GM12878 (cell line): ENCODE measurements around the gene ATP5F1D. TPM values are rescaled to one million over a fixed set of nuclear protein-coding genes. Genes with fewer than 3 reads are reported as not detected.

ENCODE experiments used
- ATAC-seq: fragments of 200-7000 bp; cut with Tn5 transposase; 3 replicates; pipeline ENCODE4 v1.9.1; 2020; ENCODE audit warnings: mild to moderate bottlenecking, moderate library complexity
- BruUV-seq: library from RNA; stranded (reverse); fragments of 400-500 nt; replicated peaks from 2 replicates; lab custom pipeline; 2021; lab: Mats Ljungman, UMichigan
- CTCF ChIA-PET: fragments of 300-600 bp; sonication (Branson Sonifier 250); formaldehyde crosslinking; extraction: SDS; loops from one replicate; lab custom pipeline; 2021; ENCODE audit warnings: inconsistent platforms; lab: Yijun Ruan, JAX
- POLR2A ChIA-PET: fragments of 350-600 bp; formaldehyde crosslinking; extraction: SDS; loops from one replicate; lab custom pipeline; 2021; ENCODE audit warnings: inconsistent platforms; lab: Charles Lee
- RAD21 ChIA-PET: fragments of 300-600 bp; sonication (Branson Sonifier 250); formaldehyde crosslinking; loops from one replicate; lab custom pipeline; 2023; ENCODE audit warnings: antibody characterized with exemption; ENCODE audit not compliant: unreplicated experiment; lab: Charles Lee
- SMC1A ChIA-PET: fragments of 300-600 bp; sonication (Branson Sonifier 250); formaldehyde crosslinking; loops from one replicate; lab custom pipeline; 2023; ENCODE audit not compliant: unreplicated experiment, uncharacterized antibody; lab: Charles Lee
- DNase-seq: peaks from one replicate; pipeline ENCODE4 v3.0.0-alpha.2; 2011; ENCODE audit warnings: low read depth, low spot score
- FAIRE-seq: peaks from 3 replicates; lab custom pipeline; 2011; peaks lifted over from hg19 to GRCh38; lab: Jason Lieb, UNC
- H2AFZ ChIP-seq: 2 replicates; pipeline ENCODE4 v1.6.0; 2011; ENCODE audit warnings: low read depth, low read length, control low read depth; ENCODE audit not compliant: control insufficient read depth
- H3K27ac ChIP-seq: 2 replicates; pipeline ENCODE4 v1.5.1; 2011; ENCODE audit warnings: control low read depth; ENCODE audit not compliant: control insufficient read depth, insufficient read depth
- H3K27me3 ChIP-seq, 2 experiments: replicated peaks in 1 of 2; 2 replicates each; pipeline versions ENCODE4 v1.6.0 to v1.6.1; 2011; ENCODE audit warnings: low read length in 1 of 2; ENCODE audit not compliant: control insufficient read depth in 2 of 2, insufficient read depth in 2 of 2
- H3K36me3 ChIP-seq, 2 experiments: 2 replicates each; pipeline ENCODE4 v1.5.1; 2011; ENCODE audit warnings: low read length in 1 of 2; ENCODE audit not compliant: control insufficient read depth in 2 of 2, insufficient read depth in 2 of 2
- H3K4me1 ChIP-seq: 2 replicates; pipeline ENCODE4 v1.6.1; 2011; ENCODE audit warnings: mild to moderate bottlenecking, low read length, moderate library complexity, mixed read lengths; ENCODE audit not compliant: control insufficient read depth, insufficient read depth
- H3K4me2 ChIP-seq: 2 replicates; pipeline ENCODE4 v1.6.0; 2011; ENCODE audit warnings: control low read depth; ENCODE audit not compliant: control insufficient read depth, insufficient read depth
- H3K4me3 ChIP-seq: fragments of 200-600 bp; sonication (generic); 2 replicates; pipeline ENCODE4 v1.5.1; 2016
- H3K79me2 ChIP-seq: 2 replicates; pipeline ENCODE4 v1.6.0; 2011; ENCODE audit warnings: low read length; ENCODE audit not compliant: control insufficient read depth, insufficient read depth
- H3K9ac ChIP-seq: 2 replicates; pipeline ENCODE4 v1.8.0; 2011; ENCODE audit warnings: low read length, control low read depth, mixed read lengths; ENCODE audit not compliant: control insufficient read depth, insufficient read depth
- H3K9me3 ChIP-seq: replicated peaks from 3 replicates; pipeline ENCODE4 v1.5.1; 2011; ENCODE audit warnings: mild to moderate bottlenecking, low read length; ENCODE audit not compliant: control insufficient read depth, insufficient read depth
- H4K20me1 ChIP-seq: 2 replicates; pipeline ENCODE4 v1.6.0; 2011; ENCODE audit not compliant: control insufficient read depth, insufficient read depth
- ATF7 ChIP-seq: fragments of 450-650 bp; IDR thresholded peaks from 2 replicates; pipeline ENCODE4 v1.6.1; 2016; ENCODE audit warnings: low read depth, mild to moderate bottlenecking
- CBFB ChIP-seq: IDR thresholded peaks from 2 replicates; pipeline ENCODE4 v1.6.1; 2016; ENCODE audit warnings: antibody characterized with exemption, low read depth
- E4F1 ChIP-seq: fragments of 450-650 bp; IDR thresholded peaks from 2 replicates; pipeline ENCODE4 v1.6.1; 2018; ENCODE audit warnings: borderline replicate concordance, mild to moderate bottlenecking; ENCODE audit not compliant: partially characterized antibody
- HDGF ChIP-seq: fragments of 450-650 bp; IDR thresholded peaks from 2 replicates; pipeline ENCODE4 v1.6.1; 2016; ENCODE audit warnings: antibody characterized with exemption
- KLF5 ChIP-seq: fragments of 450-650 bp; IDR thresholded peaks from 2 replicates; pipeline ENCODE4 v1.6.1; 2014; ENCODE audit warnings: mild to moderate bottlenecking; ENCODE audit not compliant: partially characterized antibody
- LARP7 ChIP-seq: fragments of 450-650 bp; IDR thresholded peaks from 2 replicates; pipeline ENCODE4 v1.6.1; 2017; ENCODE audit warnings: mild to moderate bottlenecking
- MXI1 ChIP-seq: fragments of 150-350 bp; IDR thresholded peaks from 2 replicates; pipeline ENCODE4 v1.6.1; 2011; ENCODE audit warnings: low read depth, mild to moderate bottlenecking, inconsistent platforms, low read length, improper control_type of control experiment
- NBN ChIP-seq: fragments of 450-650 bp; IDR thresholded peaks from 2 replicates; pipeline ENCODE4 v1.6.1; 2016
- NFXL1 ChIP-seq: fragments of 450-650 bp; IDR thresholded peaks from 2 replicates; pipeline ENCODE4 v1.6.1; 2017; ENCODE audit warnings: antibody characterized with exemption, mild to moderate bottlenecking, borderline replicate concordance
- NFYB ChIP-seq: IDR thresholded peaks from 2 replicates; pipeline ENCODE4 v1.6.1; 2011; ENCODE audit warnings: low read depth, mild to moderate bottlenecking, low read length, improper control_type of control experiment, moderate library complexity; ENCODE audit not compliant: insufficient read depth
- NRF1 ChIP-seq: conservative IDR thresholded peaks from 2 replicates; pipeline ENCODE4 v1.6.1; 2011; ENCODE audit warnings: mild to moderate bottlenecking, low read depth, low read length, improper control_type of control experiment
- PML ChIP-seq: IDR thresholded peaks from 2 replicates; pipeline ENCODE4 v1.6.1; 2012; ENCODE audit warnings: low read length, inconsistent platforms
- POLR2A ChIP-seq: IDR thresholded peaks from 2 replicates; pipeline ENCODE4 v1.6.1; 2011; ENCODE audit warnings: low read depth, mild to moderate bottlenecking, low read length
- RB1 ChIP-seq: fragments of 450-650 bp; formaldehyde crosslinking; IDR thresholded peaks from 2 replicates; pipeline ENCODE4 v1.6.1; 2017; ENCODE audit warnings: mild to moderate bottlenecking, borderline replicate concordance
- SIN3A ChIP-seq: IDR thresholded peaks from 2 replicates; pipeline ENCODE4 v1.6.1; 2012; ENCODE audit warnings: low read depth, low read length, improper control_type of control experiment
- SMARCA5 ChIP-seq: fragments of 450-650 bp; IDR thresholded peaks from 2 replicates; pipeline ENCODE4 v1.6.1; 2017; ENCODE audit warnings: mild to moderate bottlenecking
- STAT1 ChIP-seq: fragments of 450-650 bp; conservative IDR thresholded peaks from 2 replicates; pipeline ENCODE4 v1.6.1; 2014; ENCODE audit warnings: antibody characterized with exemption, mild to moderate bottlenecking
- TCF12 ChIP-seq: IDR thresholded peaks from 2 replicates; pipeline ENCODE4 v1.6.1; 2011; ENCODE audit warnings: low read depth, mild to moderate bottlenecking, low read length
- ZBED1 ChIP-seq: IDR thresholded peaks from 2 replicates; pipeline ENCODE4 v1.6.1; 2016; ENCODE audit warnings: borderline replicate concordance
- ZNF217 ChIP-seq: fragments of 450-650 bp; IDR thresholded peaks from 2 replicates; pipeline ENCODE4 v1.6.1; 2017; ENCODE audit warnings: antibody characterized with exemption, mild to moderate bottlenecking
- WGBS: methylation state at CpG from one replicate; pipeline ENCODE4 v1.1.6; 2016; ENCODE audit warnings: low lambda C conversion rate; ENCODE audit not compliant: insufficient replicate concordance, insufficient coverage; ENCODE audit errors: missing lambda C conversion rate; 5-methylcytosine and 5-hydroxymethylcytosine counted together
- in situ Hi-C: fragments of 300-500 bp; cut with MboI; formaldehyde crosslinking; loops from 9 replicates; pipeline ENCODE4 v1.14.3; 2018; ENCODE audit warnings: mixed read lengths
- intact Hi-C: fragments of 100-400 bp; cut with micrococcal nuclease; formaldehyde crosslinking; loops from one replicate; pipeline ENCODE4 v1.14.2; 2022; ENCODE audit not compliant: unreplicated experiment
- polyA plus RNA-seq, 11 experiments: library from polyadenylated mRNA; depleted of rRNA in 4 of 11; unstranded in 6 of 11; stranded (reverse) in 5 of 11; fragments of >200 nt; fragmentation: Nextera tagmentation in 4 of 11; fragmentation: Illumina TruSeq in 1 of 11; extraction: Ambion mirVana in 4 of 11; extraction: Trizol in 1 of 11; gene quantifications; 1 replicate in 1 of 11; 2 replicates in 10 of 11; pipeline versions ENCODE4 v1.2.1 to v1.2.3, GENCODE V29; 2011 to 2016; ENCODE audit warnings: inconsistent platforms in 2 of 11, missing spikeins in 2 of 11, low read depth in 1 of 11
- total RNA-seq, 4 experiments: library from RNA; depleted of rRNA in 3 of 4; stranded (reverse); fragments of >200 nt in 3 of 4; fragmentation: Illumina TruSeq in 1 of 4; extraction: Trizol in 1 of 4; gene quantifications; 2 replicates each; pipeline versions ENCODE4 v1.2.1 to v1.2.3, GENCODE V29; 2013 to 2021

Gene ATP5F1D
- total and polyA plus RNA-seq, 10 of the 15 experiments (the other 5 are each of a cell fraction or from before 2014, with no cell fraction given) = 7.2 to 357 (median 49.5) TPM

GRCh38 chr19:1275260-1275975 lies 33.9 kb downstream of the ATP5F1D start, which contains the start of gene FAM174C (continued):
- peak; percentile 16 for TF ChIP-seq E4F1
- peak; percentile 49; the same call in 1 of the 2 replicates for TF ChIP-seq ZBED1
- peak; percentile 85 for TF ChIP-seq RB1

DNA sequence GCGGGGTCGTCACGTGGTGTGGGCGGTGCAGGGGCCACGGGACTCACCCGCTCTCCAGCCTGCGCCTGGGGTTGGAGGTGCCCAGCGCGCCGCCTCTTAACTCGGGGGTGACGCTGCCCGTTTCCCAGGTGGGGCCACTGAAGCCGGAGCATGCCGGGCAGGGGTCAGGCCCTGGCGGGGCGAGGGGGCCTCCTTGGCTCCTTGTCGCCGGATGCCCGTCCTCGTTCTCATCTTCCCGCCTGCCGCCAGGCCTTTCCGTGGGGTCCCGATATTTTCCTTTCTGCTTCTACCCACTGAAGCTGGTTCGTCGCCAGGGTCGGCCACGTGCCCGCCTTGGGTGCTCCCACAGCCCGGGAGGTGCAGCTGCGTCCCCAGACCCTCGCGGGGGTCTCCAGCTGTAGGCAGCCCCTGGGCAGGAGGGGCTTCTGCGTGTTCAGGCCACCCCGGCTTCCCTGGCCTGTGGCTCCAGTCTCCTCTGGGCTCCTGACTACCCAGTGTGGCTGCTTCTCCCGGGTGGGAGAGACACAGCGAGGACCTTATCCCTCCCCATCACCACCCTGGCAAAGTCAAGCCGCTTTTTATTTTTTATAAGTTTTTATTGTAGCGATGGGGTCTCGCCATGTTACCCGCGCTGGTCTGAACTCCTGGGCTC lies 34.6 kb downstream of the ATP5F1D start:
- Histone ChIP-seq H3K27me3 (no peaks in the 10 kb centered on the region), H3K4me1 (peaks cover 19% of the 10 kb centered on the region), H3K4me2 (peak overlapping the region; percentile 68), H3K36me3 (peaks cover 35 to 52% of the 10 kb centered on the region in 2 experiments), H3K9me3 (no peaks in the 10 kb centered on the region), H4K20me1 (no peaks in the 10 kb centered on the region; the same call in 1 of the 2 replicates), H3K9ac (peak overlapping the region; percentile 96), H3K79me2 (peaks cover 51% of the 10 kb centered on the region), H3K27ac (peak overlapping the region; percentile 97), H3K4me3 (peak overlapping the region; percentile 85), H2AFZ (peak overlapping the region; percentile 50)
- CTCF ChIA-PET = interaction anchor here (1.5 kb wide), 1 partner anchor 32 kb away, joined by 8 read pairs; no protein-coding TSS in a partner anchor
- SMC1A ChIA-PET = no interaction called here
- 1% methylated on average over 32 of the region's 43 CpGs for WGBS
- DNase-seq = no peak
- FAIRE-seq = no peak
- intact Hi-C loops = no loop called here
- no TSS peak for BruUV-seq
- ATAC-seq = no peak
- in situ Hi-C loops = loop anchor here (5.0 kb wide), 1 partner anchor 96 kb away; no protein-coding TSS in a partner anchor
- RAD21 ChIA-PET = interaction anchor here (1.4 to 3.9 kb wide), 2 partner anchors 32 to 96 kb away, joined by 5 to 29 read pairs; no protein-coding TSS in a partner anchor
- POLR2A ChIA-PET = interaction anchor here (1.2 kb wide), 1 partner anchor 33 kb away, joined by 3 read pairs; no protein-coding TSS in a partner anchor
- TF ChIP-seq MXI1 (peak; percentile 15; the same call in 1 of the 2 replicates), ZNF217 (no peak), HDGF (0 out of 2 replicates have a peak, but pooled peaks have one; percentile 9), POLR2A (peak; percentile 14), SIN3A (0 out of 2 replicates have a peak, but pooled peaks have one; percentile 64), STAT1 (no peak), NBN (peak; percentile 54; the same call in 1 of the 2 replicates), LARP7 (peak; percentile 48), PML (peak; percentile 27; the same call in 1 of the 2 replicates), CBFB (peak; percentile 12; the same call in 1 of the 2 replicates), NFXL1 (no peak), KLF5 (no peak), NRF1 (no peak), SMARCA5 (peak; percentile 6; the same call in 1 of the 2 replicates), TCF12 (no peak), ATF7 (peak; percentile 68), NFYB (no peak)
